NOMO-1 treated with dmso at 0.1 percent for 144 hours (cell line): ENCODE results near the gene LRMDA.

Experiments used
- DNase-seq: peaks from one replicate; lab custom pipeline; 2025; ENCODE audit not compliant: unreplicated experiment; lab: John Stamatoyannopoulos, UW

The LRMDA gene

GRCh38 chr10:75531571-75532031 is 100.2 kb downstream of the LRMDA start:
- DNase-seq = no peak

- no peak for DNase-seq
Observed at GRCh38 chr10:75532253-75532924, 101.0 kb downstream of the LRMDA start.

GRCh38 chr10:75538144-75538543 is 106.7 kb downstream of the LRMDA start:
- DNase-seq = no peak

GRCh38 chr10:75538765-75539164 is 107.3 kb downstream of the LRMDA start:
- no peak for DNase-seq

- DNase-seq = no peak
Observed at GRCh38 chr10:75540357-75540966, 109.0 kb downstream of the LRMDA start.

- no peak for DNase-seq
Observed at GRCh38 chr10:75540981-75541380, 109.6 kb downstream of the LRMDA start.

GRCh38 chr10:75541411-75541810 is 110.0 kb downstream of the LRMDA start:
- DNase-seq = no peak

- DNase-seq = no peak
Observed at GRCh38 chr10:75542084-75542483, 110.7 kb downstream of the LRMDA start.

GRCh38 chr10:75542906-75543305 is 111.5 kb downstream of the LRMDA start:
- no peak for DNase-seq

- no peak for DNase-seq
Observed at GRCh38 chr10:75544386-75544785, 113.0 kb downstream of the LRMDA start.

- no peak for DNase-seq
Observed at GRCh38 chr10:75544993-75545706, 113.7 kb downstream of the LRMDA start.

GRCh38 chr10:75546004-75546403 is 114.6 kb downstream of the LRMDA start:
- DNase-seq = no peak

GRCh38 chr10:75547391-75548298 is 116.2 kb downstream of the LRMDA start:
- DNase-seq = no peak

- no peak for DNase-seq
Observed at GRCh38 chr10:75548356-75548755, 116.9 kb downstream of the LRMDA start.

- DNase-seq = no peak
Observed at GRCh38 chr10:75550191-75550590, 118.8 kb downstream of the LRMDA start.

GRCh38 chr10:75552171-75552570 is 120.7 kb downstream of the LRMDA start:
- DNase-seq = no peak

- DNase-seq = peak; percentile 24
Observed at GRCh38 chr10:75553550-75553949, 122.1 kb downstream of the LRMDA start.

- DNase-seq = no peak
Observed at GRCh38 chr10:75555323-75555722, 123.9 kb downstream of the LRMDA start.

GRCh38 chr10:75556320-75556719 is 124.9 kb downstream of the LRMDA start:
- no peak for DNase-seq

GRCh38 chr10:75565286-75566251 is 134.1 kb downstream of the LRMDA start:
- DNase-seq = no peak
